Panc1 (cell line): ENCODE results near the gene CKAP4. TPM values are rescaled to one million over a fixed set of nuclear protein-coding genes. Genes with fewer than 3 reads are reported as not detected.

ENCODE experiments used
- ATAC-seq: fragments of 200-7000 bp; cut with Tn5 transposase; 2 replicates; pipeline ENCODE4 v1.9.1; 2020; ENCODE audit warnings: mild to moderate bottlenecking, moderate library complexity
- Bru-seq: library from RNA; stranded (reverse); fragments of 400-500 nt; gene quantifications from one replicate; lab custom pipeline; 2021; lab: Mats Ljungman, UMichigan
- BruChase-seq, 2 experiments: library from RNA; stranded (reverse); fragments of 400-500 nt; gene quantifications; one replicate each; lab custom pipeline; 2021; lab: Mats Ljungman, UMichigan
- BruUV-seq: library from RNA; stranded (reverse); fragments of 400-500 nt; replicated peaks from 2 replicates; lab custom pipeline; 2021; lab: Mats Ljungman, UMichigan
- CTCF ChIA-PET: fragments of 300-600 bp; sonication (Branson Sonifier 250); formaldehyde crosslinking; loops from one replicate; lab custom pipeline; 2022; ENCODE audit warnings: antibody characterized with exemption; lab: Charles Lee
- POLR2A ChIA-PET: fragments of 300-600 bp; sonication (Branson Sonifier 250); formaldehyde crosslinking; loops from one replicate; lab custom pipeline; 2022; ENCODE audit warnings: antibody characterized with exemption; lab: Charles Lee
- DNase-seq: peaks from one replicate; pipeline ENCODE4 v3.0.0-alpha.2; 2010; ENCODE audit warnings: low read depth, low spot score
- H3K27ac ChIP-seq: 2 replicates; pipeline ENCODE4 v1.5.1; 2011; ENCODE audit warnings: mild to moderate bottlenecking, low read length, inconsistent platforms
- H3K27me3 ChIP-seq: fragments of 200-500 bp; sonication (Bioruptor generic); 2 replicates; pipeline ENCODE4 v1.6.0; 2014; ENCODE audit warnings: low read length, inconsistent platforms; ENCODE audit not compliant: control insufficient read depth, insufficient read depth
- H3K36me3 ChIP-seq: fragments of 200-500 bp; sonication (Bioruptor generic); 2 replicates; pipeline ENCODE4 v1.5.1; 2014; ENCODE audit warnings: inconsistent platforms, mild to moderate bottlenecking, low read length, moderate library complexity; ENCODE audit not compliant: control insufficient read depth, insufficient read depth
- H3K4me1 ChIP-seq: 2 replicates; pipeline ENCODE4 v1.5.1; 2011; ENCODE audit warnings: inconsistent platforms, mild to moderate bottlenecking, low read length, moderate library complexity; ENCODE audit not compliant: control insufficient read depth, insufficient read depth
- H3K4me3 ChIP-seq, 2 experiments: 2 replicates each; pipeline ENCODE4 v1.5.1; 2011 to 2012; ENCODE audit warnings: low read depth in 2 of 2, low read length in 2 of 2, mild to moderate bottlenecking in 2 of 2, inconsistent platforms in 1 of 2, moderate library complexity in 1 of 2
- H3K9me3 ChIP-seq: fragments of 200-500 bp; sonication (Bioruptor generic); 2 replicates; pipeline ENCODE4 v1.5.1; 2014; ENCODE audit warnings: low read depth, mild to moderate bottlenecking, inconsistent platforms, low read length, moderate library complexity; ENCODE audit not compliant: control insufficient read depth, insufficient read depth
- POLR2AphosphoS5 ChIP-seq: IDR thresholded peaks from 2 replicates; pipeline ENCODE4 v1.6.1; 2012; ENCODE audit warnings: mild to moderate bottlenecking, low read depth, low read length, moderate library complexity
- SIN3A ChIP-seq: IDR thresholded peaks from 2 replicates; pipeline ENCODE4 v1.6.1; 2012; ENCODE audit warnings: low read depth, mild to moderate bottlenecking, low read length, moderate library complexity, borderline replicate concordance; ENCODE audit not compliant: insufficient read depth
- TCF7L2 ChIP-seq: IDR thresholded peaks from 2 replicates; pipeline ENCODE4 v1.6.1; 2011; ENCODE audit warnings: mild to moderate bottlenecking, low read depth, low read length, inconsistent platforms
- in situ Hi-C: cut with HindIII; loops from 2 replicates; pipeline ENCODE4 v1.10.0; 2016; ENCODE audit warnings: low sequenced_read_pairs, low pct_unique_long_range_greater_than_20kb
- intact Hi-C: fragments of 100-400 bp; cut with micrococcal nuclease; formaldehyde crosslinking; loops from one replicate; pipeline ENCODE4 v1.10.0; 2022; ENCODE audit not compliant: unreplicated experiment
- long read RNA-seq: library from polyadenylated mRNA; unstranded; transcript quantifications from one replicate; pipeline ENCODE4 v2.0.0, GENCODE V29; 2021; ENCODE audit not compliant: unreplicated experiment
- polyA plus RNA-seq: library from polyadenylated mRNA; unstranded; fragments of >200 nt; gene quantifications from one replicate; pipeline ENCODE4 v1.2.1, GENCODE V29; 2012; ENCODE audit warnings: missing spikeins; ENCODE audit not compliant: insufficient read length
- total RNA-seq: library from RNA; stranded (reverse); gene quantifications from one replicate; pipeline ENCODE4 v1.2.1, GENCODE V29; 2021; ENCODE audit not compliant: unreplicated experiment
- TF ChIP-seq, protein P1 (sequence below), 2 experiments: IDR thresholded peaks; 2 replicates each; pipeline ENCODE4 v1.6.1; 2011 to 2012; ENCODE audit warnings: low read depth in 2 of 2, control low read depth in 1 of 2, low read length in 1 of 2, mild to moderate bottlenecking in 1 of 2, moderate library complexity in 1 of 2; ENCODE audit not compliant: insufficient read depth in 1 of 2
- TF ChIP-seq, protein P2 (sequence below): fragments of 450-650 bp; IDR thresholded peaks from 2 replicates; pipeline ENCODE4 v1.5.1; 2017; ENCODE audit warnings: mild to moderate bottlenecking

Gene CKAP4, protein sequence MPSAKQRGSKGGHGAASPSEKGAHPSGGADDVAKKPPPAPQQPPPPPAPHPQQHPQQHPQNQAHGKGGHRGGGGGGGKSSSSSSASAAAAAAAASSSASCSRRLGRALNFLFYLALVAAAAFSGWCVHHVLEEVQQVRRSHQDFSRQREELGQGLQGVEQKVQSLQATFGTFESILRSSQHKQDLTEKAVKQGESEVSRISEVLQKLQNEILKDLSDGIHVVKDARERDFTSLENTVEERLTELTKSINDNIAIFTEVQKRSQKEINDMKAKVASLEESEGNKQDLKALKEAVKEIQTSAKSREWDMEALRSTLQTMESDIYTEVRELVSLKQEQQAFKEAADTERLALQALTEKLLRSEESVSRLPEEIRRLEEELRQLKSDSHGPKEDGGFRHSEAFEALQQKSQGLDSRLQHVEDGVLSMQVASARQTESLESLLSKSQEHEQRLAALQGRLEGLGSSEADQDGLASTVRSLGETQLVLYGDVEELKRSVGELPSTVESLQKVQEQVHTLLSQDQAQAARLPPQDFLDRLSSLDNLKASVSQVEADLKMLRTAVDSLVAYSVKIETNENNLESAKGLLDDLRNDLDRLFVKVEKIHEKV
- 95.9 TPM for total RNA-seq
- polyA plus RNA-seq: 100 TPM
- percentile 74 among the genes with signal in this experiment for Bru-seq, nascent RNA
- BruChase-seq, experiment 1, labeled RNA remaining after a 2-hour chase: percentile 86 among the genes with signal in this experiment
- percentile 96 among the genes with signal in this experiment for BruChase-seq, experiment 2, labeled RNA remaining after a 6-hour chase
- long read RNA-seq, transcript CKAP4-201 (2 exons, 3,093 nt): major isoform, 354 of 657 reads
- long read RNA-seq, partial matches to known transcripts: 0 of 657 reads
- long read RNA-seq, other reads (novel, unspliced or antisense): 303 of 657 reads

DNA sequence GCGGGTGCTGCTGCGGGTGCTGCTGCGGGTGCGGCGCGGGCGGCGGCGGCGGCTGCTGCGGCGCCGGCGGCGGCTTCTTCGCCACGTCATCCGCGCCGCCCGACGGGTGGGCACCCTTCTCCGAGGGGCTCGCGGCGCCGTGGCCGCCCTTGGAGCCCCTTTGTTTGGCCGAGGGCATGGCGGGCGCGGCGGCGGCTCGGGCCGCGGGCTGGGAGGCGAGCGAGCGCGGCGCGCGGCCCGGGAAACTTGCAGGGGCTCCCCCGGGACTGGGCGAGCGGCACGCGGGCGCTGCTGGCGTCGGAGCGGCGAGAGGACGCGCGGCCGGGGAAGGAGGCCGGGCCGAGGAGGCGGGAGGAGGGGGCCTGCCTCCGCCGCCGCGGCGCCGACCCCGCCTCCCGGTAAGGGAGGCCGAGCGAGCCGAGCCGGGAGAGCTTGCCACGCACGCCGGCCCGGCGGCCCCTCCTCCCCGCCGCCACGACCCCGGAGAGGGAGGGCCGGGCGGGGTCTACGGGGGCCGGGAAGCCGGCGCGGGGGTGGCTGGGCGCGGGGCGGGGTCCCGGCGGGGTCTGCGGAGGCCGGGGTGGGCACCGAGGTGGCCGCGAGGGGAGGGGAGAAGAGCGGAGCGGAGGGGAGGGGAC, at the start of gene CKAP4:
Gene CKAP4, minus strand, starts transcription at position 347 of the 638 bp plus-strand sequence. Its CDS starts 169 bp downstream, at position 178.
- no peaks in the 10 kb centered on the region for H3K27me3 ChIP-seq
- no peaks in the 10 kb centered on the region for H3K36me3 ChIP-seq
- H3K4me1 ChIP-seq: peaks cover 4% of the 10 kb centered on the region; the same call in 1 of the 2 replicates
- H3K27ac ChIP-seq: peak within 1 kb of the TSS; percentile 74
- ATAC-seq (peak; percentile 86), DNase-seq (no peak)
- POLR2A ChIA-PET: interaction anchor here (0.7 kb wide), 1 partner anchor 112 kb away, joined by 3 read pairs; no protein-coding TSS in a partner anchor
- H3K9me3 ChIP-seq: no peaks in the 10 kb centered on the region
- CTCF ChIA-PET: no interaction called here
- TF ChIP-seq SIN3A (no peak), POLR2AphosphoS5 (no peak), TCF7L2 (no peak)
- TF ChIP-seq, protein P1, sequence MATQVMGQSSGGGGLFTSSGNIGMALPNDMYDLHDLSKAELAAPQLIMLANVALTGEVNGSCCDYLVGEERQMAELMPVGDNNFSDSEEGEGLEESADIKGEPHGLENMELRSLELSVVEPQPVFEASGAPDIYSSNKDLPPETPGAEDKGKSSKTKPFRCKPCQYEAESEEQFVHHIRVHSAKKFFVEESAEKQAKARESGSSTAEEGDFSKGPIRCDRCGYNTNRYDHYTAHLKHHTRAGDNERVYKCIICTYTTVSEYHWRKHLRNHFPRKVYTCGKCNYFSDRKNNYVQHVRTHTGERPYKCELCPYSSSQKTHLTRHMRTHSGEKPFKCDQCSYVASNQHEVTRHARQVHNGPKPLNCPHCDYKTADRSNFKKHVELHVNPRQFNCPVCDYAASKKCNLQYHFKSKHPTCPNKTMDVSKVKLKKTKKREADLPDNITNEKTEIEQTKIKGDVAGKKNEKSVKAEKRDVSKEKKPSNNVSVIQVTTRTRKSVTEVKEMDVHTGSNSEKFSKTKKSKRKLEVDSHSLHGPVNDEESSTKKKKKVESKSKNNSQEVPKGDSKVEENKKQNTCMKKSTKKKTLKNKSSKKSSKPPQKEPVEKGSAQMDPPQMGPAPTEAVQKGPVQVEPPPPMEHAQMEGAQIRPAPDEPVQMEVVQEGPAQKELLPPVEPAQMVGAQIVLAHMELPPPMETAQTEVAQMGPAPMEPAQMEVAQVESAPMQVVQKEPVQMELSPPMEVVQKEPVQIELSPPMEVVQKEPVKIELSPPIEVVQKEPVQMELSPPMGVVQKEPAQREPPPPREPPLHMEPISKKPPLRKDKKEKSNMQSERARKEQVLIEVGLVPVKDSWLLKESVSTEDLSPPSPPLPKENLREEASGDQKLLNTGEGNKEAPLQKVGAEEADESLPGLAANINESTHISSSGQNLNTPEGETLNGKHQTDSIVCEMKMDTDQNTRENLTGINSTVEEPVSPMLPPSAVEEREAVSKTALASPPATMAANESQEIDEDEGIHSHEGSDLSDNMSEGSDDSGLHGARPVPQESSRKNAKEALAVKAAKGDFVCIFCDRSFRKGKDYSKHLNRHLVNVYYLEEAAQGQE (IDR thresholded peaks at IDR 0.05; ENCODE audit: insufficient read depth in 1 of 2, low read depth in 2 of 2, low read length in 1 of 2): no peak
- TF ChIP-seq, protein P2, sequence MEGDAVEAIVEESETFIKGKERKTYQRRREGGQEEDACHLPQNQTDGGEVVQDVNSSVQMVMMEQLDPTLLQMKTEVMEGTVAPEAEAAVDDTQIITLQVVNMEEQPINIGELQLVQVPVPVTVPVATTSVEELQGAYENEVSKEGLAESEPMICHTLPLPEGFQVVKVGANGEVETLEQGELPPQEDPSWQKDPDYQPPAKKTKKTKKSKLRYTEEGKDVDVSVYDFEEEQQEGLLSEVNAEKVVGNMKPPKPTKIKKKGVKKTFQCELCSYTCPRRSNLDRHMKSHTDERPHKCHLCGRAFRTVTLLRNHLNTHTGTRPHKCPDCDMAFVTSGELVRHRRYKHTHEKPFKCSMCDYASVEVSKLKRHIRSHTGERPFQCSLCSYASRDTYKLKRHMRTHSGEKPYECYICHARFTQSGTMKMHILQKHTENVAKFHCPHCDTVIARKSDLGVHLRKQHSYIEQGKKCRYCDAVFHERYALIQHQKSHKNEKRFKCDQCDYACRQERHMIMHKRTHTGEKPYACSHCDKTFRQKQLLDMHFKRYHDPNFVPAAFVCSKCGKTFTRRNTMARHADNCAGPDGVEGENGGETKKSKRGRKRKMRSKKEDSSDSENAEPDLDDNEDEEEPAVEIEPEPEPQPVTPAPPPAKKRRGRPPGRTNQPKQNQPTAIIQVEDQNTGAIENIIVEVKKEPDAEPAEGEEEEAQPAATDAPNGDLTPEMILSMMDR: no peak
- intact Hi-C loops: loop anchor here (5.0 kb wide), 2 partner anchors 110 to 165 kb away; partner anchors contain the start of gene NUAK1
- BruUV-seq: no TSS peak
- in situ Hi-C loops: no loop called here
- peak within 1 kb of the TSS; percentile 63 to 74 for H3K4me3 ChIP-seq

DNA sequence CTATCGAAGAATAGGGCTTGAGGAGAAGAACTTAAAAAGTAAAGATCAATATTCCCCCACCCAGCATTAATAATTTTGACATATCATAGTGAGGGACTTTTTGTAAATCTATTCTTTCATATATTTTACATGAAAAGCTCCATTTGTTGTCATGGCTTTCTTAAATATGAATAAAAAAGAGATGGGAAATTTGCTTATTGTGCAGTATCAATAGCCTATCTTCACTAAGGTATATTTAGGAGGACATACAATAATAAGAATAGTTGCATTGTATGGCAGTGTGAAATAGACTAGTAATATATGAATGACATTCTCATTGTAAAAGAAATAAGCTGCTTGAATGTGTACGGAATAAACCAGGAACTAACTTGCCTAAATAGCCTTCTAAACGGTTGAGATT, 49.3 kb upstream of the CKAP4 start:
- no peak for DNase-seq
- in situ Hi-C loops: no loop called here
- ChIA-PET CTCF (no interaction called here), POLR2A (no interaction called here)
- Histone ChIP-seq H3K36me3 (no peaks in the 10 kb centered on the region), H3K4me3 (no peak overlapping the region), H3K4me1 (peaks cover 5% of the 10 kb centered on the region; the same call in 1 of the 2 replicates), H3K27me3 (no peaks in the 10 kb centered on the region), H3K9me3 (no peaks in the 10 kb centered on the region), H3K27ac (no peak overlapping the region)
- TF ChIP-seq, protein P2: no peak
- TF ChIP-seq, protein P1 (IDR thresholded peaks at IDR 0.05; ENCODE audit: insufficient read depth in 1 of 2, low read depth in 2 of 2, low read length in 1 of 2): no peak
- TF ChIP-seq POLR2AphosphoS5: no peak
- no peak for TF ChIP-seq TCF7L2
- TF ChIP-seq SIN3A: no peak
- BruUV-seq: no TSS peak
- no peak for ATAC-seq
- intact Hi-C loops: no loop called here
